Astrocyte (in vitro differentiated cells and primary cell): Measurements from ENCODE around the gene MPV17L. TPM values are rescaled to one million over a fixed set of nuclear protein-coding genes. Genes with fewer than 3 reads are reported as not detected.
"Not testable (repeated sequence)": the region's sequence is repeated elsewhere in the genome, so short reads cannot be mapped to it uniquely, and the experiment has no call there.

ENCODE experiments used
- DNase-seq: peaks from one replicate; pipeline ENCODE4 v3.0.0-alpha.2; 2010; ENCODE audit warnings: low read depth
- FAIRE-seq: peaks from 2 replicates; lab custom pipeline; 2011; peaks lifted over from hg19 to GRCh38; lab: Jason Lieb, UNC
- H2AFZ ChIP-seq: 2 replicates; pipeline ENCODE4 v1.6.0; 2012; ENCODE audit warnings: low read depth, low read length, inconsistent platforms
- H3K27ac ChIP-seq: 2 replicates; pipeline ENCODE4 v1.5.1; 2011; ENCODE audit warnings: low read depth, low read length, inconsistent platforms
- H3K27me3 ChIP-seq: 2 replicates; pipeline ENCODE4 v1.6.0; 2011; ENCODE audit warnings: low read length, inconsistent platforms; ENCODE audit not compliant: insufficient read depth
- H3K36me3 ChIP-seq: 2 replicates; pipeline ENCODE4 v1.5.1; 2011; ENCODE audit warnings: low read length, inconsistent platforms; ENCODE audit not compliant: insufficient read depth
- H3K4me1 ChIP-seq: 2 replicates; pipeline ENCODE4 v1.5.1; 2011; ENCODE audit warnings: low read length, inconsistent platforms; ENCODE audit not compliant: insufficient read depth
- H3K4me2 ChIP-seq: 2 replicates; pipeline ENCODE4 v1.6.0; 2012; ENCODE audit warnings: low read length, inconsistent platforms
- H3K4me3 ChIP-seq: 2 replicates; pipeline ENCODE4 v1.5.1; 2011; ENCODE audit warnings: low read depth, mild to moderate bottlenecking, low read length, inconsistent platforms; ENCODE audit not compliant: insufficient read depth
- H3K79me2 ChIP-seq: 2 replicates; pipeline ENCODE4 v1.6.0; 2012; ENCODE audit warnings: mild to moderate bottlenecking, low read length, inconsistent platforms; ENCODE audit not compliant: insufficient read depth
- H3K9ac ChIP-seq: 2 replicates; pipeline ENCODE4 v1.6.0; 2012; ENCODE audit warnings: mild to moderate bottlenecking, low read length, inconsistent platforms
- H3K9me3 ChIP-seq: 2 replicates; pipeline ENCODE4 v1.5.1; 2012; ENCODE audit warnings: low read depth, mild to moderate bottlenecking, low read length, inconsistent platforms; ENCODE audit not compliant: insufficient read depth
- H4K20me1 ChIP-seq: 2 replicates; pipeline ENCODE4 v1.6.0; 2012; ENCODE audit warnings: low read length, inconsistent platforms; ENCODE audit not compliant: insufficient read depth
- H3K27ac Mint-ChIP-seq: one replicate; pipeline ENCODE4 v1.8.0; 2021; ENCODE audit warnings: mild to moderate bottlenecking, mixed read lengths; ENCODE audit not compliant: unreplicated experiment
- H3K27me3 Mint-ChIP-seq: one replicate; pipeline ENCODE4 v1.8.0; 2021; ENCODE audit warnings: low read depth, mixed read lengths; ENCODE audit not compliant: unreplicated experiment
- H3K36me3 Mint-ChIP-seq: one replicate; pipeline ENCODE4 v1.8.0; 2021; ENCODE audit warnings: low read depth, mixed read lengths; ENCODE audit not compliant: unreplicated experiment
- H3K4me1 Mint-ChIP-seq: one replicate; pipeline ENCODE4 v1.8.0; 2021; ENCODE audit warnings: low read depth, mixed read lengths; ENCODE audit not compliant: unreplicated experiment
- H3K4me3 Mint-ChIP-seq: one replicate; pipeline ENCODE4 v1.8.0; 2021; ENCODE audit warnings: mild to moderate bottlenecking, moderate library complexity, mixed read lengths; ENCODE audit not compliant: unreplicated experiment
- H3K9me3 Mint-ChIP-seq: one replicate; pipeline ENCODE4 v1.8.0; 2021; ENCODE audit warnings: mild to moderate bottlenecking, mixed read lengths; ENCODE audit not compliant: unreplicated experiment
- EZH2 ChIP-seq: IDR thresholded peaks from 2 replicates; pipeline ENCODE4 v1.6.1; 2012; ENCODE audit warnings: mild to moderate bottlenecking, low read length, inconsistent platforms; ENCODE audit not compliant: insufficient read depth
- total RNA-seq: library from RNA; stranded (reverse); gene quantifications from 2 replicates; pipeline ENCODE4 v1.2.1, GENCODE V29; 2021
- TF ChIP-seq, protein P1 (sequence below): IDR thresholded peaks from 2 replicates; pipeline ENCODE4 v1.5.1; 2011; ENCODE audit warnings: low read depth, mild to moderate bottlenecking, inconsistent platforms, low read length, moderate library complexity; ENCODE audit not compliant: insufficient read depth

The MPV17L gene
- total RNA-seq, 1 donor from 2014 or later, result 0.73 TPM

DNA sequence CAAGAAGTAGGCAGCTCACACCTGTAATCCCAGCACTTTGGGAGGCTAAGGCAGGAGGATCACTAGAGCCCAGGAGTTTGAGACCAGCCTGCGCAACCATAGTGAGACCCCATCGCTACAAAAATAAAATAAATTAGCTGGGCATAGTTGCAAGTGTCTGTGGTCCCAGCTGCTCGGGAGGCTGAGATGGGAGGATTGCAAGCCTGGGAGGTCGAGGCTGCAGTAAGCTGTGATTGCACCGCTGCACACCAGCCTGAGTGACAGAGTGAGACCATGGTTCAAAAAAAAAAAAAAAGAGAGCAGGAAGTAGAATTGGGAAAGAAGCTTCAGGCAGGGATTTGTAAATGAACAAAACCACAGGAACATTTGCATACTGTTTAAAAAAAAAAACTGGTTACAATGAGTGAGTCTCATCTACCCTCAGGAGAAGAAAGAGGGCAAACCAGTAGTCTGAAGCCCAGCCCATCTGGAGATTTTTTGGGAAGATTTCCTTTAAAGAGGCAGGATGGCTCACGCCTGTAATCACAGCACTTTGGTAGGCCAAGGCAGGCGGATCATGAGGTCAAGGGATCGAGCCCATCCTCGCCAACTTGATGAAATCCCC, 7.9 kb downstream of the MPV17L start:
- Histone ChIP-seq H3K27me3 (peaks cover 4% of the 10 kb centered on the region), H2AFZ (no peak overlapping the region), H3K4me1 (no peaks in the 10 kb centered on the region), H3K27ac (no peak overlapping the region), H3K79me2 (no peaks in the 10 kb centered on the region), H3K9me3 (no peaks in the 10 kb centered on the region), H3K36me3 (no peaks in the 10 kb centered on the region), H3K9ac (no peak overlapping the region), H3K4me2 (no peak overlapping the region), H3K4me3 (no peak overlapping the region), H4K20me1 (no peaks in the 10 kb centered on the region)
- no peak overlapping the region for H3K4me3 Mint-ChIP-seq
- H3K27me3 Mint-ChIP-seq, result peaks cover 5% of the 10 kb centered on the region
- H3K36me3 Mint-ChIP-seq, result no peaks in the 10 kb centered on the region
- TF ChIP-seq, protein P1, sequence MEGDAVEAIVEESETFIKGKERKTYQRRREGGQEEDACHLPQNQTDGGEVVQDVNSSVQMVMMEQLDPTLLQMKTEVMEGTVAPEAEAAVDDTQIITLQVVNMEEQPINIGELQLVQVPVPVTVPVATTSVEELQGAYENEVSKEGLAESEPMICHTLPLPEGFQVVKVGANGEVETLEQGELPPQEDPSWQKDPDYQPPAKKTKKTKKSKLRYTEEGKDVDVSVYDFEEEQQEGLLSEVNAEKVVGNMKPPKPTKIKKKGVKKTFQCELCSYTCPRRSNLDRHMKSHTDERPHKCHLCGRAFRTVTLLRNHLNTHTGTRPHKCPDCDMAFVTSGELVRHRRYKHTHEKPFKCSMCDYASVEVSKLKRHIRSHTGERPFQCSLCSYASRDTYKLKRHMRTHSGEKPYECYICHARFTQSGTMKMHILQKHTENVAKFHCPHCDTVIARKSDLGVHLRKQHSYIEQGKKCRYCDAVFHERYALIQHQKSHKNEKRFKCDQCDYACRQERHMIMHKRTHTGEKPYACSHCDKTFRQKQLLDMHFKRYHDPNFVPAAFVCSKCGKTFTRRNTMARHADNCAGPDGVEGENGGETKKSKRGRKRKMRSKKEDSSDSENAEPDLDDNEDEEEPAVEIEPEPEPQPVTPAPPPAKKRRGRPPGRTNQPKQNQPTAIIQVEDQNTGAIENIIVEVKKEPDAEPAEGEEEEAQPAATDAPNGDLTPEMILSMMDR, result no peak
- no peak for TF ChIP-seq EZH2
- H3K4me1 Mint-ChIP-seq, result no peaks in the 10 kb centered on the region
- H3K27ac Mint-ChIP-seq, result no peak overlapping the region
- no peak for FAIRE-seq
- no peak for DNase-seq
- H3K9me3 Mint-ChIP-seq, result no peaks in the 10 kb centered on the region

DNA sequence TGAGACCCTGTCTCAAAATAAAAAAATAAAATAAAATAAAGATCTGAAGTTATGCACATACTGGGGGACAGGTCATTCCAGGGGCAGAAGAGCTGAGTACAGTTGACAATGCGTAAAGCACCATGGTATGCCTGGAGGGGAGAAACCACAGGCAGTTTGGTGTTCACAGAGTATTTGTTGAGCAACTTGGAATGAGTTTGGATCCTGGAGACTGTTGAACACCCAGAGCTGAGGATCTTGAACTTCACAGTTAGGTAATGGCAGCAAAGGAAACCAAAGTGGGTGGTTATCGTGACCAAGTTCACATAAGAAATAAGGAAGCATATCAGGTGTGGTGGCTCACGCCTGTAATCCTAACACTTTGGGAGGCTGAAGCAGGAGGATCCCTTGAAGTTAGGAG, 8.5 kb downstream of the MPV17L start:
- H3K4me3 ChIP-seq, FAIRE-seq: not testable (repeated sequence)

DNA sequence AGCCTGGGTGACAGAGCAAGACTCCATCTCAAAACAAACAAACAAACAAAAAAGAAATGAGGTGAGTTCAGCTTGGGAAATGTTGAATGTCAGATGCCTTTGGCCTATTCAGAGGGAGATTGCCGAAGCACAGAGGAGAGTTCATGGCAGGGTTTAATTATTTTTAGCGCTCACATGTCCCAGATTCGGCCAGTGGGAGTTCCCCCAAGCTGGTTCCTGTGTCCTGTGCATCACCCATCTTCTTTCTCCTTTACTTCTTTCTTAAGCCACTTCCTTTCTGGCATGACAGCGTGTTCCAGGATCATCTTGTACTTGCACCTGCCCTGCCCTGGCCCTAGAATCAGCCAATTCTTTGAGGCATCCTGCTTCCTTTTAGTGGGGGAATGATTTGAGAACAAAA, 9.2 kb downstream of the MPV17L start:
- Histone ChIP-seq H4K20me1 (no peaks in the 10 kb centered on the region), H3K9ac (no peak overlapping the region), H3K27ac (no peak overlapping the region), H3K36me3 (no peaks in the 10 kb centered on the region), H3K79me2 (no peaks in the 10 kb centered on the region), H3K4me3 (no peak overlapping the region), H3K4me1 (no peaks in the 10 kb centered on the region), H2AFZ (no peak overlapping the region), H3K4me2 (no peak overlapping the region), H3K27me3 (no peaks in the 10 kb centered on the region), H3K9me3 (no peaks in the 10 kb centered on the region)
- Mint-ChIP-seq H3K27me3 (no peaks in the 10 kb centered on the region), H3K36me3 (no peaks in the 10 kb centered on the region), H3K4me3 (no peak overlapping the region), H3K27ac (no peak overlapping the region), H3K9me3 (no peaks in the 10 kb centered on the region), H3K4me1 (no peaks in the 10 kb centered on the region)
- no peak for TF ChIP-seq EZH2
- TF ChIP-seq, protein P1, result no peak
- DNase-seq, result no peak
- FAIRE-seq, result no peak

More for the DNA sequence above, 8.5 kb downstream of the MPV17L start:
- H3K4me3 Mint-ChIP-seq, H3K36me3 Mint-ChIP-seq, H3K9ac ChIP-seq, H3K27ac ChIP-seq, H4K20me1 ChIP-seq, H2AFZ ChIP-seq, DNase-seq, H3K4me1 ChIP-seq, H3K4me1 Mint-ChIP-seq, H3K9me3 ChIP-seq, H3K36me3 ChIP-seq, H3K27me3 Mint-ChIP-seq, H3K27ac Mint-ChIP-seq, H3K27me3 ChIP-seq, H3K9me3 Mint-ChIP-seq, H3K79me2 ChIP-seq, H3K4me2 ChIP-seq: not testable (repeated sequence)

DNA sequence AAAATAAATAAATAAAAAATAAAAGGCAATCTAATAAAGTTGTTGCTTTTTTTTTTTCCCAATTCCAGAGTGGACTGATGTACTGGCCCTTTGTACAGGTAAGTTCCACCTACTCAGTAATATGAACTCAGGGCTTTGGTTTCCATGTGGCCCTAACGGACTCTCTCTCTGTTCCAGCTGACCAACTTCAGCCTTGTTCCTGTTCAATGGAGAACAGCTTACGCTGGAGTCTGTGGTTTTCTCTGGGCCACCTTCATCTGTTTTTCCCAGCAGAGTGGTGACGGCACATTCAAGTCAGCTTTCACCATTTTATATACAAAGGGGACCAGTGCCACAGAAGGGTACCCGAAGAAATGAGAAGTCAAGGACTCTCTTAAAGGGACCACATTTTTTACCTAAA, 12.2 kb downstream of the MPV17L start:
- H2AFZ ChIP-seq, H3K4me1 Mint-ChIP-seq, H3K9me3 Mint-ChIP-seq, H3K36me3 ChIP-seq, DNase-seq, FAIRE-seq, H3K4me1 ChIP-seq, H3K27ac ChIP-seq, H3K27ac Mint-ChIP-seq, H3K36me3 Mint-ChIP-seq, H3K9ac ChIP-seq, H3K4me2 ChIP-seq, H3K79me2 ChIP-seq, H3K27me3 ChIP-seq, H4K20me1 ChIP-seq, H3K4me3 Mint-ChIP-seq, H3K4me3 ChIP-seq, H3K9me3 ChIP-seq, H3K27me3 Mint-ChIP-seq: not testable (repeated sequence)

DNA sequence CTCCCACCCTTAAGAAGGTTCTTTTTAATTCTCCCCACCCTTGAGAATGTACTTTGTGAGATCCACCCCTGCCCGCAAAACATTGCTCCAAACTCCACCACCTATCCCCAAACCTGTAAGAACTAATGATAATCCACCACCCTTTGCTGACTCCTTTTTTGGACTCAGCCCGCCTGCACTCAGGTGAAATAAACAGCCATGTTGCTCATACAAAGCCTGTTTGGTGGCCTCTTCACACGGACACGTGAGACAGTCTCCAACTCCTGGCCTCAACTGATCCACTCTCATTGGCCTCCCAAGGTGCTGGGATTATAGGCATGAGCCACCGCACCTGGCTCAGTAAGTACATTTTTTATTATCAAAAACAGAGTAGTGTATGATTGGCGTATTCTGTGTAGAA, 13.9 kb downstream of the MPV17L start:
- H3K36me3 Mint-ChIP-seq, H3K4me1 Mint-ChIP-seq, DNase-seq, H4K20me1 ChIP-seq, H3K27me3 Mint-ChIP-seq, H3K36me3 ChIP-seq, H3K9ac ChIP-seq, H3K4me3 Mint-ChIP-seq, H2AFZ ChIP-seq, H3K27me3 ChIP-seq, H3K27ac Mint-ChIP-seq, FAIRE-seq, H3K9me3 Mint-ChIP-seq, H3K27ac ChIP-seq, H3K9me3 ChIP-seq, H3K4me1 ChIP-seq, H3K4me3 ChIP-seq, H3K79me2 ChIP-seq, H3K4me2 ChIP-seq: not testable (repeated sequence)
